ENCODE results near the gene GRID1.

The GRID1 gene

GRCh38 chr10:86310702-86311101 is 55.9 kb downstream of the GRID1 start:
- DNase-seq: no peak

DNA sequence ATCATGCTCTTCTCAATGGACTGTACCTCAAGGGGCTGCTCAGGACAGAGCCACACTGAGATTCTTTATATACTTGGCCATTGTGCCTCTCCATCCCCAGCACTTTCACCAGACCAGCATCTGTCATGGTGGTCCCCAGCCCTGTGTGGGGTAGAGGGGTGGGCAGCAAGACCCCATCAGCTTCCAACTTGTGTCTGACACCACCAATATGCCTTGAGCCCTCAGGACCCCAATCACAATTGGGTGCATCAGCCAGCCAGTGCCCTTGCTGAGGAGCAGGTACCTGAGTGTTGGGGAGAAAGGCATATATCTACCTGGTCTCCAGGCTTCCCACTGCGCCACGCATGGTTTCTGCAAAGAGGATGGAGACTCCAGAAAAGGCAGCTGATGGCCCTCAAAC is 56.3 kb downstream of the GRID1 start:
- no peak for DNase-seq

DNA sequence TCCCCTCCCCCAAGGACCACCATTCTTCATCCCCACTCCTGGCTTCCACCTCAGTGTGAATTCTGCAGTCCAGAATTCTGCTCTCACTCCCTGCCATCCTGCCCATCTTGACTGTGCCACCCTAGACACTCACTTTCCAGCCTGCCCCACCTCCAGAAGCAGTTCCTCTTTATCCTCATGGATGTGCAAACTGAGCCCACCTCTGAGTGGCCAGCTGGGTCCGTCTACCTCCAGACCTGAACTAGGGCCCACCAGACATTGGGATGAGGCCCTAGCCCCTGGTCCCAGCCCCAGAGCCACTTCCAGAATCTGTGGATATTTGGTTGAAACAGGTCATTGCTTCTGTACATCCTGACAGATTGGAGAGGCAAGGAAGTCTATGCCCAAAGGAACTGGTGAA is 58.5 kb downstream of the GRID1 start:
- no peak for DNase-seq

GRCh38 chr10:86306628-86307278 is 59.8 kb downstream of the GRID1 start:
- DNase-seq: no peak

- DNase-seq: no peak
These were observed 61.1 kb downstream of the GRID1 start for GRCh38 chr10:86305521-86305920.

DNA sequence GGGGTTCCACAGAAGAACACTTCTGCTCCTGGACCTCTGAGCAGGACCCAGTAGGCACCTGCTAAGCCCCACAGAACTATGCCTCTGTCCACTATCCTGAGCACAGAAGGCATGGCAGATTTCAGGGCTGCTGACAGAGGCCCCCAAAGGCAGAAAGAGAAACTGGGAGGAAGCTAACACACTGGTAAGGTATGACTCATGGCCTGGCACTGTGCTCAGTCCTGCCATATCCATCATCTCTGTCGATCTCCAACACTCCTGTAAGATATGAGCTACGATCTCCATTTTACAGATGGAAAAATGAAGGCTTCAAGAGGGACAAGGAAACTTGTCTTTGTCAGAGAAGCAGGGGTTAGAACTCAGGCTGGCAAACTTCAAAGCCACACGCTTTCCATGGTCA is 62.2 kb downstream of the GRID1 start:
- no peak for DNase-seq

DNA sequence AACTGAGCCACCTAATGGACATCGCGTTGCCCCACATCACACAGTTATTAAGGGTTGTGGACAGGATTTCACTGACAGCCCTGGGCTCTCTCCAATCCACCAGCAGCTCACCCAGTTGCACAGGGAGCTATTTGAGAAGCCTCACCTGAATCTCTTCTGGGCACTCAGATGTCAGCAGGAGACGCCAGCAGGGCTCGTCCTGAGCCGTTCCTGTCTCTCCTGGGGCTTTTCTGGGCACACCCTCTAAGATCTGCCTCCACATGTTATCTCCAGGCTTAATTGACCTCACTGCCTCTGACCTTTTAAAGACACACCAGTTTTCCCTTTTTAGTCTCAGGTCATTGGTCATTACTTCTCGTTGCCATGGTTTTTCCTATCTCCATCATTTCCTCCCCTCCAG is 63.0 kb downstream of the GRID1 start:
- no peak for DNase-seq

DNA sequence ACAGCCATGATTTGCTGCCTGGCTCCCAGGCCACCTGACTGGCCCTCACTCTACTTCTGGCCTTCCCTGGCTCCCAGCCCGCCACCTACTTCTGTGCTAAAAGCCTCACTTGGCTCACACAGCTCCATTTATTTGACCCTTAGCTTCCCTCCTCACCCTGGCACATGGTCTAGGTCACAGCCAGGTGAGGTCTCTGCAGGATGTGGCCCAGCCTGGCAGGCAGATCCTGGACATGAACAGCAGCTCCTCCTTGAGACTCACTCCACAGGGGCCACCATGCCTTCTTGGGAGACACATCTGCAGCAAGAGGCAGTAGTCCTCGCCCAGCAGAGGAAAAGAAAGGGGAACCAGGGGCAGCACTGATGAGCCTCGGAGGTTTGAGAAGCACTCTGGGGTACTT is 64.6 kb downstream of the GRID1 start:
- no peak for DNase-seq

- no peak for DNase-seq
These were observed 65.4 kb downstream of the GRID1 start for GRCh38 chr10:86300931-86301830.

DNA sequence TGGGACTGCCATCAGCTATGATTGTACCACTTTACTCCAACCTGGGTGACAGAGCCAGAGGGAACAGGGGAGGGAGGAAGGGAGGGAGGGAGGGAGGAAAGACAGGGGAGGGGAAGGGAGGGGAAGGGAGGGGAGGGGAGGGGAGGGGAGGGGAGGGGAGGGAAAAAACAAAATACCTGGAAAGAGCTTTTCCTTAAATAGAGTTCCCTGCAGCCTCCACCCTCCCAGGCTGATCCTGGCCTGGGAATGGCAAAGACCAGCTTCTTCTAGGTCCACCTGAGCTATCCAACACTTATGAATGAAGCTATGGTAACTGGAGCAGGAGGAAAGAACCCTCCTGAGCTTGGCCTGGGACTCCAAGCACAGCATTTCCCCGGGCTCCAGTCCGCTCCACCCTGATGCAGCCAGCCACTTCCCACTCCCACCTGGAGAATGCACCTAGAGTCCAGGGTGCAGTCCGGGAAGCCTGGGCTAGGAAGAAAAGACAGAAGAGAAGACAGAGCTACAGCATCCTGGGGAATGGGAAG is 66.1 kb downstream of the GRID1 start:
- no peak for DNase-seq

DNA sequence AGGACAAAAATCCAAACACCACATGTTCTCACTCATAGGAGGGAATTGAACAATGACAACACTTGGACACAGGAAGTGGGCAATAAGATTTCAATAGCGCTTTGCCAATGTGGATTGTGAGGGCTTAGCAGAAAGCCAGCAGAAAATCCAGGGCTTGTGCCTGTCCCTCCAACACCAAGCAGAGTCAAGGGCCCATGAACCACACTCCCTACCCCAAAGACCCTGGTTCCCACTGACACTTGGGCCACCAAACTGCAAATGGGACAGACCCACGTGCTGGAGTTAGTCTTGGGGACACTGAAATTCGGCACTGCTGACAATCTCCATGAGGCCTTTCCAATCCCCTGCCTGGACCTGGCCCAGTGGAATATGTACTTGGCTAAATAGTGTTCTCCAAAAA is 67.0 kb downstream of the GRID1 start:
- no peak for DNase-seq

GRCh38 chr10:86298501-86299001 is 68.0 kb downstream of the GRID1 start:
- no peak for DNase-seq

DNA sequence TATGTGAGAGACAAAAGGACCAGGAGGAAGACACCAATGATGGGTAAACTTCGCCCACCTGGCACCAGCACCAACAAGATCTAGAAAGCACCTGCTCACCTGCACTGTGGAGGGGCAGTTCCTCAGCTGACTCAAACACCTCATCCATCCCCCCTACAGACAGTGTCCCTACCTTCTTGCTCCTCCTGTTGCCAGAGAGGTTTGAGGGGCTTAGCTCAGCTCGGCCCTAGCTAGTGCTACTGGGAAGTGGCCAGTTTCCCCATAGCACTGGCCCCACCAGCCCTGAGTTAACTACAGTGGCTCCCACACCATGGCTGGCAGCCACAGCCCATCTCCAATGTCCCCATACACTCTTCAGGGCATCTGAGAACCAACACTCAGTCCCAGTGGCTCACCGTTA is 70.8 kb downstream of the GRID1 start:
- no peak for DNase-seq

GRCh38 chr10:86295351-86295750 is 71.2 kb downstream of the GRID1 start:
- no peak for DNase-seq

GRCh38 chr10:86294346-86295265 is 72.0 kb downstream of the GRID1 start:
- DNase-seq: no peak

DNA sequence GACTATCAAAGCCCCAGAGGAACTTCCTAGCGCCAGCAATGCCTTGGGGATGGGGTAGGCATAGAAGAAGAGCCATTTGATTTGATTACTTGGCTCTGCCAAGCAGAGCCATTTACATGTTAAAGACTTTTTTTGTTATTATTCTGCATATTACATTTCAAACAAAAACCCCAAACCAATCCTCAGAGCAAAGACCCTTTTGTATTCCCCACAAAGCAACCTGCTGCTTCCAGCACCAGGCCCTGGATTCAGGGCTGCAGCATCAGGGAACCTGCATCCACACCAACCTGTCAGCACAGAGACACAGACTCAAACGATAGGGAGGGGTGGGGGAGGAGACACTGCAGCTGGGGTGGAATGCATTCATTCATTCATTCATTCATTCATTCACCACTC is 73.2 kb downstream of the GRID1 start:
- DNase-seq: no peak

GRCh38 chr10:86292462-86293395 is 73.9 kb downstream of the GRID1 start:
- no peak for DNase-seq

DNA sequence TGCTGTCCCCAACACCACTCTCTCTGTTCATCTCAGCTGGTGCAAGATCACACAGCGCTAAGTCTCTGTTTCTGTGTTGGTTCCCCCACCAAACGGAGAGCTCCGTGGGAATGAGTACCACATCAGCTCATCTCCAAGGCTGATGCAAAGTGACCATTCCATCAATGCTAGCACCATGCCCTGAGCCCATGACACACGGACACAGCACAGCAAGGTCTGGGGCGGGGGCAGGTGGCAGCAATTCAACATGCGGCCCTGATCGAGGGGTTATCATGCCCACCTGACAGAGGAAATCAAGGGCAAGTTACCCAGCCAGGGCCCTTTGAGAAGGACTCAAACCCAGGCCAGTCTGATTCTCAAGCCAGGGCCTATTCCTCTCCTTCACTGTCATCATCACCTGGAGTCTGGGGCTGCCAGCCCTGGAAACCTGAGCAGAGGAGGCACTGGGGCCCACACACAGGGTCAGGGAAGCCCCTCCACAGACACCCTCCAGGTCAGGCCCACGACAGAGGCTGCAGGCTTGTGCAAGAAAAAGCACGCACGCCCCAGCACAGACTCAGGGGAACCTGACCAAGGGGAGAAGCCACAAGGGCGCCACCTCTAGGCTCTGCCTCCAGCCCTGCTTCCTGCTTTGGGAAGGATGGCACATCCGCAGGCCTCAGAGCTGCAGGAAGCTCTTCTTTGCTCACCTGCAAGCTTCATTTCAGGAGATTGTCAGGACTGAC is 74.8 kb downstream of the GRID1 start:
- DNase-seq: no peak

- no peak for DNase-seq
These were observed 75.5 kb downstream of the GRID1 start for GRCh38 chr10:86290933-86291615.

DNA sequence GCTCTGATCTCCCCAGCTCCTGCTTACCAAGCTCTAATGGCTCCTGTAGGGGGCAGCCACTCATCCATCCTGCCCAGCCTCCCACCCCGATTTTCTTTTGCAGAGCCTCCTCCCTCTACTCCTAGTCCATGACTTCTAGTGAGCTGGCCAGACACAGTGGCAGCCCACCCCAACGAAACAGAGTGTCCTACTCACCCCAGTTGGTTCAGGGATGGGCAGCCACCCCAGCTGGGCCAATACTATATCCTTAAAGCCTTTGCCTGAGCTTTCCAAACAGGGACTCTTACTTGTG is 77.1 kb downstream of the GRID1 start:
- no peak for DNase-seq
